Measurements from ENCODE around the gene SLC39A6. TPM values are rescaled to one million over a fixed set of nuclear protein-coding genes. Genes with fewer than 3 reads are reported as not detected.
"Not testable (repeated sequence)": the region's sequence is repeated elsewhere in the genome, so short reads cannot be mapped to it uniquely, and the experiment has no call there.

SLC39A6 gene
- total RNA-seq, 2 donors from 2014 or later: 17.6 to 19.3 TPM

- ATAC-seq (no peak), DNase-seq (no peak)
- intact Hi-C loops (cut with DNase I): no loop called here
Measured at GRCh38 chr18:36074435-36074834, 54.7 kb downstream of the SLC39A6 start.

GRCh38 chr18:36073676-36074075, 55.5 kb downstream of the SLC39A6 start:
- intact Hi-C loops (cut with DNase I): no loop called here
- no peak for ATAC-seq
- no peak for DNase-seq

DNA sequence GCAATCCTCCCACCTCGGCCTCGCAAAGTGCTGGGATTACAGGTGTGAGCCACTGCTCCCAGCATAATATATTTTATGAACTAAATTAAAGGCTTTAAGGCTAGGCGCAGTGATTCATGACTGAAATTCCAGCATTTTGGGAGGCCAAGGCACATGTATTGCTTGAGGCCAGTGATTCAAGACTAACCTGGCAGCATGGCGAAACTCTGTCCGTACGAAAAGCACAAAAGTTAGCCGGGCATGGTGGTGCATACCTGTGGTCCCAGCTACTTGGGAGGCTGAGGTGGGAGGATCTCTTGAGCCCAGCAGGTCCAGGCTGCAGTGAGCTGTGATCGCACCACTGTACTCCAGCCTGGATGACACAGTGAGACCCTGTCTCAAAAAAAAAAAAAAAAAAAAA, 56.7 kb downstream of the SLC39A6 start:
- ATAC-seq; DNase-seq; intact Hi-C loops (cut with DNase I): not testable (repeated sequence)

- intact Hi-C loops (cut with DNase I): no loop called here
Measured at GRCh38 chr18:36067055-36067957, 61.8 kb downstream of the SLC39A6 start, which contains the start of gene RPRD1A. TSS of gene RPRD1A (minus strand) at chr18:36067559. CDS start at chr18:36067404, 155 bp downstream.

GRCh38 chr18:36066686-36067054, 62.5 kb downstream of the SLC39A6 start:
- no peak for DNase-seq
- peak; percentile 1 to 10 for ATAC-seq
- intact Hi-C loops (cut with DNase I): no loop called here

More at GRCh38 chr18:36067055-36067957, 61.8 kb downstream of the SLC39A6 start, which contains the start of gene RPRD1A:
- DNase-seq (peak; percentile 98), ATAC-seq (peak; percentile 98 to 99)

DNA sequence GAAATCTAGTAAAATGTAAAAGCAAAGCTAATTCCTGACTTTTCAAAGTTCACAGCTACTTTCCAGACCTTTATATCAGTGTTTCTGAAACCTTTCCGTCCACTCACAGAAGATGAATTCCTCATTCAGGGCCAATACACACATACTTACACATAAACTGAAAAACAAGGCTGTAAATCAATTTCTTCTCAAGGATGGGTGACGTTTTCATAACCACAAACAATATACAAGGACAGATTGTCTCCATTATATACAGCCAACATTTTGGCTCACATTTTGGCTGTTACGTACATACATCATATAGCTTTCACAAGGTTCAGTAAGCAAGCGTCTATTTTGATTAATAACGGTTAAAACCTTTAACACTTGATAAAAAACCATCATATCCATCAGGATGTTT, 63.1 kb downstream of the SLC39A6 start:
- DNase-seq (no peak), ATAC-seq (no peak)
- intact Hi-C loops (cut with DNase I): no loop called here

GRCh38 chr18:36064809-36065079, 64.4 kb downstream of the SLC39A6 start:
- intact Hi-C loops (cut with DNase I); DNase-seq; ATAC-seq: not testable (repeated sequence)

- DNase-seq (no peak), ATAC-seq (no peak)
- intact Hi-C loops (cut with DNase I): no loop called here
Measured at GRCh38 chr18:36064027-36064808, 64.9 kb downstream of the SLC39A6 start.

GRCh38 chr18:36058674-36059073, 70.5 kb downstream of the SLC39A6 start:
- ATAC-seq: no peak
- no peak for DNase-seq
- intact Hi-C loops (cut with DNase I): no loop called here

Other genes with a start within 250 kb of the SLC39A6 start
- gene RPRD1A, start 61.8 kb downstream of the SLC39A6 start, total RNA-seq: 10 to 100 TPM; 43.0 to 43.1 TPM
- gene ELP2, start 559 bp upstream of the SLC39A6 start, total RNA-seq: 10 to 100 TPM; 41.4 to 55.7 TPM
- 1 to 10 TPM in 1 of 2 donors, under 1 TPM in 1; 0.97 to 1.4 TPM for gene MOCOS, start 58.2 kb upstream of the SLC39A6 start, total RNA-seq
- gene FHOD3, start 168.4 kb upstream of the SLC39A6 start, total RNA-seq: 100 to 1,000 TPM; 117 to 119 TPM

Data from left cardiac atrium (tissue), 4 donors.